Islet of Langerhans (tissue), 1 donor: ENCODE data around the gene MYLIP.

ENCODE experiments used
- FAIRE-seq: peaks from one replicate; lab custom pipeline; 2011; peaks lifted over from hg19 to GRCh38; lab: Jason Lieb, UNC

The MYLIP gene

DNA sequence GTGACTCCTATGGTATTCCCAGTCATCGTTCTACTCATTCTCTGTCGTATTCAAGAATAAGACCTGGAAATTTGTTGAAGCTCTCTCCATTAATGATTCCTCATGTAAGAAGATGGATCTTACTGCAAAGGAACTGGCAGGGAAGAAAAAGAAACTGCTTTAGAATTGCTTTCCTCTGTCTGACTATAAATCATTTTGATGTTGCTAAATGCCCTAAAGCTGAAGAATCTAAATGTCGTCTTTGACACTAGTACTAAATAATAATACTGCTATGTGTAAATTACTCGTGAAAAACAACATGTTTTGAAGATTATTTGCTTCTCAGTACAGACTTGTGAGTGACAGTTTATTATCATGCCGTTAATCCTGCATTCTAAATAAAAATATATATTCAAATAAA lies 20.5 kb upstream of the MYLIP start:
- FAIRE-seq = no peak

DNA sequence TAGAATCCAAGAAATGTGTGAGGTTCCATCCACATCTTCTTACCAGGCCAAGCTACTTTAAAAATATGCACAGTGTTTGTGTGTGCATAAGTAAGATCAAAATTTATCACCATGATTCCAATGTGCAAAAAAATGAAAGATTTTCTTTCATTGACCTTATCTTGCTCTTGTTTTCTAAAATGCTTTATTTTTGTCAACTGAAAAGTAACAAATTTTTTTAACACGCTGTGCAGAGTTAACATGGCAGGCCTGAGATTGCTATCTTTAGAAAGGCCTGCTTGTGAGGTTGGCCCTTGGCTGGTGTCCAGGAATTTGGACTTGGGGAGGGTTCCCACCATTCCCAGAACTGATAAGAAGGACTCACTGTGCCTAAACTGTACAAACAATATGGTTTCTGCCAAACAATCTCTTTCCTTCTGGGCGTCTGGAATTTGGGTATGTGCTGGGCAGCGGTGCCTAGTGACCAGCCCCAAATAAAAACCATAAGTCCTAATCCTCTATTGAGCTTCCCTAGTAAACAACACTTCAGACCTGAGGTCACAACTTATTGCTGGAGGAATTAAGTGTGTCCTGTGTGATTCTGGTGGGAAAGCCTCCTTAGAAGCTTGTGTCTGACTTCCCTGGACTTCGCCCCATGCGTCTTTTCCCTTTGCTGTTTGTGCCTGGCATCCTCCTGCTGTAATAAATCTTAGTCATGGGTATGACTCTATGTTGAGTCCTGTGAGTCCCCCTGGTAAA lies 19.8 kb upstream of the MYLIP start:
- no peak for FAIRE-seq

GRCh38 chr6:16109659-16110305 lies 19.1 kb upstream of the MYLIP start:
- FAIRE-seq = no peak

GRCh38 chr6:16118825-16119224 lies 10.1 kb upstream of the MYLIP start:
- FAIRE-seq = no peak

DNA sequence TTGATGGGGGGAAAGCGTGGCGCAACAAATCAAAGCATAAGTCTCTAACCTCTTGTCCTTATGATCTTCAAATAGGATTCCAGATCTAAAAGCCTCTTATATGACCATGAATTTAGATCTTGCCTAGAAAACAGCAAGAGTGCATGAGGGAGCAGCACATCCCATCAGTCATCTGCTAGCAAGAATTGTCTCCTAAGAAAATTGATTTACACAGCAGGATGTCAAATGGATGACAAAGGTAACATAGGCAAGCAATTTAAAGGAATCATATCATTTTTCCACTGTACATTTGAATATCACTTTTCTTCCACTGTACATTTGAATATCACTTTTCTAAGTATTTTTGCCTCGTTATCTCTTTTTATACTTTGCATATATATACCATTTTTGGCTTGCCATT lies 7.5 kb upstream of the MYLIP start:
- FAIRE-seq = no peak

DNA sequence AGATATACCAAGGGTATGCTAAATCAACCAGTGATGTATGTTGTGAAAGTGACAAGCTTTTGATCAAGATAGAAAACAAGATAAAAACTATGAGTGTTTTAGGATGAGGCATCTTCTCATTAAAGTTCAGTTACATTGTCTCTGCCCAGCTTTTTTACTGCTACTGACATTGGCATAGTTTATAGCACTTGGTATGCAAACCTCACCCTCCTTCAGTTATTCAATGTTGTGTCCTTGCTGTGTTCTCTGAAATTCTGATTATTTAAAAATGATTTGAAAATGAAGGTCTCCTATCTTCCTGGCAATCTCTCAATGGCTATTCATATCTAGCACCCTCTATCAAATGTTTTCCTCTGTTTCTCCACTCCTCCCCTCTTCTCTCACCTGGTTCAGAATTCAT lies 6.7 kb upstream of the MYLIP start:
- FAIRE-seq = no peak

DNA sequence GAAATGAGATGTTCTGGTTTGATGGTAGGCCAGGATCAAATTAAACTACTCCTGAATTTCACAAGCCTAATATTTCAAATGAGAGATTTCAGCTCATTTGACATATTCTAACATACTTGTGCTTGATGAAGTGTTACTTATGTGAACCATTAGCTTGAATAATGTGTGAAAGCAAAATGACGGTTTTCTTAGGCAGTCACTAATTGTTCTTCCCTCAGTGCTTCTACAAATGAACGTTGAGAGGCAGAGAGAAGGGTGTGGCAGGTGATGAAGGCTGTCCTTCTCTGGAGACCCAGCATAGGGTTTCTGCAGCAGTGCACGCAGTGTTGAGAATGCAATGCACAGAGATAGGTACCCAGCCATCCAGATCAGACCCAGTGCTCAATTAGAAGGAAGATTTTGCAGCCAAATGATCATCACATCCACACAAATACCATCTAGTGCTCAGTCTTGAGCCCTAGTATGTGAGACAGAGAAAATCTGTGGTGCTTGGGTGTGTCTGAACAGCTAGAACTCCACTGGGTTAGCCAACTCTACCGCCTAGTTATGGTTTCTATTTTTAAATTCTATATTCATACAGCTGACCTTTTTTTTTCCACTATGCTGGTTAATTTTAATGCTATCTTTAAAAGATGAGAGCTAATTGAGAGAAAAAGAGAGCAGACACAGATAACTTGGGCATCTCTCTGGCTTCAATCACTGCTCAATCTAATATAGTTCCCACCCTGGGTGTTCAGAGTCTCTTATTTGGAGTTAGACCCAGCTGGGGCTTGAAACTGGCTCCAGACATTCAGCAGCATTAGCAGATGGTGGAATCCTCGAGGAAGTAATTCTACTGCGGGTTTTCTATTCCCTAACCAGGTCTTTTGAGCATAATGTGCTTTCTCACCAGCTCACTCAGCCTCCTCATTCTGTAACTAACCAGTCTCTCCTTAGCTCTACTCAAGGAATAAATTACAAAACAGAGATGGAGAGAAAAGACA lies 4.4 kb upstream of the MYLIP start:
- no peak for FAIRE-seq

DNA sequence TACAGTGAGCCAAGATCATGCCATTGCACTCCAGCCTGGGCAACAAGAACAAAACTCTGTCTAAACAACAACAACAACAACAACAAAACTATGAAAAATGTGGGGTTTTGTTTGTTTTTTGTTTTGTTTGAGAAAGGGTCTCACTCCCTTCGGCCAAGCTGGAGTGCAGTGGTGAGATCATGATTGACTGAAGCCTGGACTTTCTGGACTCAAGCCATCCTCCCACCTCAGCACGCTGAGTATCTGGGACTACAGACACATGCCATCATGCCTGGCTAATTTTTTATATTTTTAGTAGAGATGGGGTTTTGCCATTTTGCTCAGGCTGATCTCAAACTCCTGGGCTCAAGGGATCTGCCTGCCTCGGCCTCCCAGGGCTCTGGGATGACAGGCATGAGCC lies 2.8 kb upstream of the MYLIP start:
- FAIRE-seq = no peak

DNA sequence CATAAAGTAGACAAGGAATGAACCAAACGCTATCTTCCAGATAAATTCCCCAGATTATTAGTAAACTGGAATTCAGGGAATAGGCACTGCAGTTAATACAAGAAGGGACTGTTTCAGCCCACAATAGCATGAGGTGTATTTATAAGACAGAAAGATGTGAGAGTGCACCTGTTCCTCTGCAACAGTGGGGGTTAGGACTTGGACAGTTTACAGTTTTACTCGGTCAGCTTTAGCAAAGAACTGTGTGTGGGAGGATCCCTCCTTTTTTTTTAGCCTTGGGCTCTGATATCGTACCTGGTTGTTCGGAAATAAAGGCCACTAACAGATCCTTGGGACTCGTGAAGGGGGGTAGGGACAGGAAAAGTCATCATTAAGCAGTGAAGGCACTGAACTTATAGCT lies 2.0 kb upstream of the MYLIP start:
- FAIRE-seq = no peak

- no peak for FAIRE-seq
Observed at GRCh38 chr6:16127471-16127870, 1.4 kb upstream of the MYLIP start.

DNA sequence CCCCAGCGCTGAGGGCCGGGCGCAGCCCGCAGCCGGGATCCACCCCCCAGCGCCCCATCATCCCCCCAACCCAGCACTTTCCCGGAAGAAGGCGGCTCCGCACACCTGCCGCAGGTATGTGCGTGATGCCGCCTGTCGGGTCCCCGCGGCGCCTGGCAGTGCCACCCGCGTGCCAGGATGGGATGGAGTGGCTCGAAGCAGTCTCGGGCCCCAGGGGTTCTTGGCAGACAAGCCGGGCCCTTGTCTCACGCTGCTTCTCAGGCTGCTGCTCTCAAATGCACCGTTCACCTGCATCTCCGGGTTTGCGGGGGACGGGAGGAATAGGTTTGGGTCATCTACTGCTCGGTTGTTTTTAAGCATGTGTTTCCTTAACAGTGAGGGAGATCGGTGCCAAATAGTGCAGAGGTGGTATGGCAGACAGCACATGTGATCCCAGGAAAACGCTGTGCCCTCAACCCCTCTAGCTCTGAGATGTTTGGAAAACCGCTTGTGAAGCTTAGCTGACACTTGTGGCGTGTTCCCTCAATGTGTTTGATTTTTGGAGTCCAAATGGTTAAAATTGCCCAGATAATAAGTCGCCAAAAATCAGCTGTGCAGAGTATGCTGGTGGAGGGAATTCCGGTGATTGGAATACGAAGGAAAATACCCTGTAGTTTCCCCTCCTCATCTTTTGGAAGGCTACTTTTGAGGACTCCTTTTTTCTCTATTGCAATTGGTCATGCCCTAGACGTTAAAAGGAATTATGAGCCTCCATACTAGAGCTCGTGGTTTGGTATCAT lies 926 bp downstream of the MYLIP start:
- no peak for FAIRE-seq

- FAIRE-seq = no peak
Observed at GRCh38 chr6:16130437-16130891, 1.6 kb downstream of the MYLIP start.

GRCh38 chr6:16130932-16131387 lies 2.1 kb downstream of the MYLIP start:
- peak; percentile 95 for FAIRE-seq

DNA sequence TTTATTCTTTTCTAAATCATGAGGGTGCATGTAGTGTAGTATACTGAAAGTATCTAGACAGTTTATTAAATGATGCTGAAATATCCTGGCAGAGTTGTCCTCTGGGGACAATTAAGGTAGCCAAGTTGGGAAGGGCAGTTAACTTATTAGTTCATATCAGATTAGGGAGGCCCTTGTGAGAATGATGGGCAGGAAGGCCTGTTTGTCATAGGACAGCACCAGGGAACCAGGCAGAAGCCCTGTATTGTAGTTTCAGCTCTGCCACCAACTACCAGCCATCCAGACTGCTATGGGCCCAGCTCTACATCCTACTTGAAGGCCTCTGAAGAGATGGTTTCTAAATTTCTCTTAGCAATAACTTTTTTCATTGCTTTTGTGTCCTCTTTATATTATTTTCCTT lies 4.0 kb downstream of the MYLIP start:
- no peak for FAIRE-seq

GRCh38 chr6:16134430-16134829 lies 5.5 kb downstream of the MYLIP start:
- FAIRE-seq = no peak

DNA sequence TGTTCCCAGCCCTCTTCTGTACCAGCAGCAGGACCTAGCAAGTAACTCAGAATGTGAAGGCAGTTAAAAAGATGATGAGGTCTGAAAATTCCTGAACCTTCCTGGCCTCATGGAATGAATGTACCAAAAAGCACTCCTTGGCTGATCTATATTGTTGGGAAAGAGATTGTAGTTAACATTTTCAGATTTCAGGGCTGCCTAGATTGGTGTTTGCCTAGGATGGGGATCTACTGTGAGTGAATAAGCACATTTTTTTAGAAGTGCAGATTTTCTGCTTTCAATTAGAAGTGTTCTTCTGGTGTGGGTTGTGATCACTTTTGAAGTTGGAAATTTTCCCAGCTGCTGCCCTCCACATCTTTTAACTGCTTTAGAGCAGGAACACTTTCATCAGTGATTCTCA lies 6.2 kb downstream of the MYLIP start:
- FAIRE-seq = no peak

DNA sequence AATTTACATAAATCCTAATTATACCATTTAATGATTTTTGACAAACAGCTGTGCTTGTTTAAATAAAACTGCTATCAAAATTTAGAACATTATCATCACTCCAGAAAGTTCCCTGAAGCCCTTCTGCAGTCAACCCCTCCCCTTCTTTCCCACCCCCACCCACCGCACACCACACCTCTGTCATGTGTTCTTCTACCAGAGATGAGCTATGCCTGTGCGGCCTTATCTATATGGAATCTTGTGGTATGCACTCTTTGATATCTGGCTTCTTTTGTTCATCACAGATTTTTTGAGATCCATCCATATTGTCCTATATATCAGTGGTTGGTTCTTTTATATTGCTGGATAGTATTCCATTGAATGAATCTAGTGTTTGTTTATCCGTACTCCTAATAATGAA lies 7.2 kb downstream of the MYLIP start:
- FAIRE-seq = peak; percentile 79

GRCh38 chr6:16136621-16137450 lies 8.0 kb downstream of the MYLIP start:
- peak; percentile 68 for FAIRE-seq

DNA sequence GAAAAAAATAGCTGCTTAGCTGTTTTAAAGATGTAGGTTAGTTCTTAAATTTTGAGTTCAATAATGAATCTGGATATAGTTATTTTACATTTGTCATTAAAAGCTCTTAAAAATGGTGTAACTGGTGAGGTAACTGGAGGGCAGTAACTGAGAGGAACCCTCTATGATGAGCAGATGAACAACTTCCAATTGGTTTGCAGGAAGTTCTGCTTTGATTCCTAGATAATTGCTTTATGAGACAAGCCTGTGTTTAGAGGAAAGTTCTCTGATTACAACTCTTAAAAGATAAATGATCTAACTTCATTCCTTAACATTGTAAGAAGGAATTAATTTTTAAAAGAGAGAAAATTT lies 8.5 kb downstream of the MYLIP start:
- peak; percentile 66 for FAIRE-seq

DNA sequence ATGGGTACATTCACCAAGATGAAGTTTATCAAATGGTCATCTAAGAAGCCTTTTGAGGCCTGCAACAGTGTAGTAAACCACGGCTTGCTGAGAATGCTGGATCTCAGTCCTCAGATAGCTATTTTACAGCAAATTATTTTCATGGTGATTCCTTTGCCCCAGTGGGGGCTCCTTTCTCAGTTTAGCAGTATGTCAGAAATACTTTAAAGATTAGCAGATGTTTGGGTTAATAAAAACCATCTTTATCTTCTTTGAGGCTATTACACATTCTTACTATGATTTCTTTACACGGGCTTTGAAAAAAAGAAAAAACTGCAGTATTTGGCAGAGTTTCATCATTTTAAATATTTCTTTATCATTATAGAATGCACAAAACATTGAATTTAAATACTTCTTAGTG lies 10.7 kb downstream of the MYLIP start:
- FAIRE-seq = no peak

- FAIRE-seq = no peak
Observed at GRCh38 chr6:16140607-16141006, 11.7 kb downstream of the MYLIP start.
